HG03039 (cell line): ENCODE measurements around the gene CMSS1.

Source experiments
- ATAC-seq: cut with Tn5 transposase; IDR thresholded peaks from one replicate; pipeline ENCODE4 v1.9.1; 2021; ENCODE audit warnings: mild to moderate bottlenecking, moderate library complexity; ENCODE audit not compliant: unreplicated experiment

The CMSS1 gene

GRCh38 chr3:99978221-99978620 lies 160.6 kb downstream of the CMSS1 start:
- no peak for ATAC-seq

GRCh38 chr3:99980606-99981005 lies 162.9 kb downstream of the CMSS1 start:
- ATAC-seq, result no peak

- ATAC-seq, result no peak
Measured at GRCh38 chr3:99981138-99981537, 163.5 kb downstream of the CMSS1 start.

DNA sequence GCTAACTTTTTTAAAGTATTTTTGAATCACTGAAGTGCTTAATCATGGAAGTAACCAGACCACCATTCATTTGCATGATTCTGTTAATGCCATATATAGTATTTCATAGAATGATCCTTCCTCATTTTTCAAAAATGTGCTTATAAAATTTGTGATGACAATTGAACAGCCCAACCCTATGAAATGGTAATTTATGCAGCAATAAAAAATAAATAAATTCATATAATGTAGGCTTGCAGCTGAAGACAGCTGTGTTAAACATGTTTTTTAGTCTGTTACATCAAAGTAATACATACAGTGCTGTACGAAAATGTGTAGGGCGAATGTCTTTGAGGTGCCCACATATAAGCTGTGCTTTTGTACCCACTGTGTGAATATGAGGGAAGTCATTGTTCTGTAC lies 165.0 kb downstream of the CMSS1 start:
- ATAC-seq, result no peak

DNA sequence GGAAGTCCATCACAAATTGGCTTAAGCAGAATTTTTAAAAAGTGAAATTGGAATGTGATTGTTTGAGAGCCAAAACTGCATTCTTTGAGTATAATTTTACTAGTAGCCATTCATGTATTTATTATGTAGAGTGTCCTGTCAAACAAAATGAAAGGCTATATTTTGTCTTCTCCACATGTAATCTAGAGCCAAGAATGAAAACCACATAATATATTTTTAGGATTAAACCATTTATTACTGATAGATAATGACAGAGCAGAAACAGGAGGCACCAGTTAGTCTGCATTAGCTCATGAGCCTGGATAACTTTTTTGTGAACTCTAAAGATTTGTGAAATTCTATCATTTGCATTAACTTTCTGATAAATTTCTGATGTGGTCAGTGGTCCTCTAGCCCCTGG lies 166.5 kb downstream of the CMSS1 start:
- ATAC-seq, result no peak

GRCh38 chr3:99984668-99985067 lies 167.0 kb downstream of the CMSS1 start:
- no peak for ATAC-seq

DNA sequence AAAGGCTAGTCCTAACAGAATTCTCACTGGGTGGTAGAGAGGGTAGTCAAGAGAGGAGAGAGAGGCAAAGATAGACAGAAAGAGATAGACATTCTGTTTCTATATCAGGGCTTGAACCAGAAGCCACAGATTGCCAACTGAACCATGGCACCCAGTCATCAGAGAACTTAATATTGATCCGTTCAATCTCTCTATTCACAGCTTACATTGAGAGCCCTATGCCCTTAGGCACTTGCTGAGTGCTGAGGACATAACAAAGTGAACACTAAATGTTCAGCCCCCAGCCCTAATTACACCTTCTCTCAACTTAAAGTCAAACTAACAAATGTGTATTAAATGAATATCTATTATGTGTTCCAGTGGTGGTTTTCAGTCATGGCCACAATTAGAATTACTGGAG lies 172.5 kb downstream of the CMSS1 start:
- ATAC-seq, result no peak

DNA sequence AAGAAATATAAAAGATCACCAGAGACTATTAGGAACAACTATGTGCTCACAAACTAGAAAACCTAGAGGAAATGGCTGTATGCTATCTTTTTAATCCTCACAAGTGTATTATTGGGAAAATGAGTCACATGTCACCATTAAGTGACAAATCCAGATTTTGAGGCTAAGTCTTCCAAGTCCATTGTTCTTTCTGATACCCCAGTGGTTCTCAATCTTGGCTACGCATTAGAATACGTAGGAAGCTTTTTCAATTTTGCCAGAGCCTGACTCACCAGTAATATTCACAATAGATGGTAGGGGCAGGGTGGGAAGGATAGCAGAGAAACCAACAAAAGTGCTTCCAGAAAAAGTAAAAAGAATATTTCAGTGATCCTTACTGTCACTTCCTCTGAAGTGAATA lies 179.6 kb downstream of the CMSS1 start:
- ATAC-seq, result no peak

DNA sequence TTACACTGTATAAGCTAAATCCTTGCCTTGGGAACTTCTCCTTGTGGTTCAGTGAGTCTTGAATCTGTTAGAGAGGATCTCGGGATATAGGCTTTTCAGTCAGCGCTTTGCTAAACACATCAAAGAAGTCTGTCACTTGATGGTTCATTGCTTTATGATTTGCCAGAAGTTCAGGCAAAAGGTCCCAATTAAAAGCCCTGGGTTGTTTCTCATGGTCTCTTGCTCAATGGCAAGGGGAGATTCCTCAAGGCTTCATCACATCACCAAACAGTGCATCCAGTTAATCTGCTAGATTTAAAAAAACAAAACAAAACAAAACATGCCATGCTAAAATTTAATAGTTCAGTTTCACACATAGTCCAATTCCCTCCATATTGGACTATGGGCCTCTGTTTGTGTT lies 181.9 kb downstream of the CMSS1 start:
- no peak for ATAC-seq

DNA sequence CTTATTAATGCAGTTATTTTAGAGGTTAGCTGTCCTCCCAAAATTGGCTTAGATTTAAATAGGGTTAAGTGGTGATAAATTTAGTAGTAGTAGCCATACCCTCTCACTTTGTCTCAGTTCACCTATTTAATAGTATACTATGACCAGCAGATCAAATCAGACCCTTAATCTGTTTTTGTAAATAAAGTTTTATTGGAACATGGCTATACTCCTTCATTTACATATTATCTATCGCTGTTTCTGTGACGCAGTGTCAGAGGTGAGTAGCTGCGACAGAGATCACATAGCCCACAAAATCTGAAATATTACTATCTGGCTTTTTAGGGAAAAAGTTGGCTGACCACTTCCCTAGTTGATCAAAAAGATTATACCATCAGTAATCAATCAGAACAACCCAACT lies 183.4 kb downstream of the CMSS1 start:
- ATAC-seq, result no peak

DNA sequence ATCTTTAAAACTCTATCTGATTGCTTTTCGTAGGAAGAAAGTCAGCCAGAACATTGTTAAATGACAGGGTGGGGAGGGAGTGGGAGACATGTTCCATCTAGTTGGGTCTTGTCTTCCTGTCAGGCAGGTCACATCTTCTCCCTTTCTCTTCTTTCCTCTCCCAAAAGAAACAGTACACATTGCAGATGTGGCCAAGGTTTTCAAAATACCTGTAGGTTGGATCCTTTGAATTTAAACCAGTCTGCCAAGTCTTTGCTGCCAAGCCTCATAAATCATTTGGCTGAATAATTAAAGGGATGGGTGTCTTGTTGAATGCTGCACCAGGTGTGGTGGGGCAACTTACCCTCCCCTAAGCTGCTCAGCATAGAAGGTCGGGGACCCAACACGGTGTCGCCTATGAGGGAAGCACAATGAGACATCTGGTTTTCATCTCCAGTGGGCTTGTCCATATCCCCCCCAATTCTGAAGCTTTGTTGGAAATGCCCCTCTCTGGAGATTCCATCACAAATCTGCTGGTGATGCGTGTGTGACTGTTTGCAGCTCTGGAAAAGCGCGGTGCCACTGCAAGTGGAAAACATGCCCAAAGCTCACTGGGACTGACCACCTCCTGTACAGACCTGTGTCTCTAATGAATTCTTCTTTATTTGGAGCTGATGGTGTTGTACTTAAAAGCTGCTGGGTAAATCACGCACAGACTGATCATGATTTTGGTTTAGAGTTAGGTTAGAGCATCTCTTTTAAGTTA lies 184.0 kb downstream of the CMSS1 start:
- ATAC-seq, result no peak

DNA sequence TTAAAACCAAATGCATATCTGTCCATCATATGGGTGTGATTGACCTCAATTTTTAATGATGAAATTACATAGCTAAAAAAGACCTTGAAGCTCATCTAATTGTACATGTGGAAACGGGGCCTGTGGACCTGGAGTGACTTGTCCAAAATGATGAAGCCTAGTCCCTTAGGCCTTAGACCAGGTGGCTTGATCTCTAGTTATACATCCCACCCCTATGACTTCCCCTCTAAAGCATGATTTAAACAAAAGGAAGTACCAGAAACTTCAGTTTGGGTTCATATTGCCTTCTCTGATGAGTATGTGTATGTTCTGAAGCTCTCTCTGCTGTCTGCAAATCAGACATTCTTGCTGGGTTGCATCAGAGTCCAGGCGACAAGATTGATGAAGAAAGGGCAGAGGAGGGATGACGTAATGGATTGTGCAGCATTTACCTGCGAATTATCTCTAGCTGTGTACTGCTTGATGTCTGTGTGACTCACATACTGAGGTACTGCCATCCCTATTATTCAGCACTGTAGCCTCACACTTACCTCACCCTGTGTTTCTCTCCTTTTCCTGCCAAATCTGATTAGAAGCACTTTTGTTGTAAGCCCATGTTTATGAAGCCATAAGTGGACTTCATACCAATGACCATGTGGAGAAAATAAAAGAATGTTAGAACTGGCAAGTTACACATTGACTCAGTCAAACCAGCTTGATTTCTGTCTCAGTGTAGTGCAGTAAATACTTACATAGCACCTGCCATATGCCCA lies 185.1 kb downstream of the CMSS1 start:
- ATAC-seq, result no peak

DNA sequence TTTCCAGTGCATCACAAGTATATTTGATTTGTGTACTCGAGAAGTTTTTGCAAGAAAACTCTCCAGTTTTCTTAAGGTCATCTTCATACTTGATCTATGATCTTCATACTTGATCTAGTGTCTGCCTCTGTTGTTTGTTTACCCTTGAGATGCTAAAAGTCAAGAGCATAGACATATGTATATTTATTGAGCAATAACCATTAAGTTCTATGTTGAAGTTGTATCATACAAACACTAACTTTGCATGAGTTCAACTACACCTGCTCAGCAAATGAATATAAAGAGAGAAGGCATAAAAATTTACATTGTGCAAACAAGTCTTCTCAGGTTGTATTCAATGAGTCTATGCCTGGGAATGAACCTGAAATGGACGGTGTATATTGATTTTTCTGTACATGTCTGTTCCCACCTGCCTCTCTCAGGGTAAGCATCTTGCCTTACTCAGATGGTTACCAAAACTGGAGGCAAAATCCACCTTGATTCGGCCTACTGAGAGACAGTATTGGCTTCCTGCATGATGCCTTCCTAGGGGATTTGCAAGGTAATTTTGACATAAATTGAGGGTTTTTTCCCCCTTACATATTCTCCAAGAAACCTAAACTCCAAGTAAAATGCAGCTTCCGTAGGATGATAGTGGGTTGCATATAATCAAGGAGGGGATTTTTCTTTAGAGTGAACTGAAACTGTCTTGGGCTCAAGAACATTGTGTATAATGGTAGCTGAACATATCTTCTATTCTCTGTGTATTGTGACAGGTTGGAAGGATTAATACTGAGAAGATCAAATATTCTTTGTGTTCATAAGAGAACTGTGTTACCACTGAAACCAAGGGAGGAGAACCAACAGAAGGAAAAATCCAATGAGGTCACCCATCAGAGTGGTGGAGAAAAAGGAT lies 186.2 kb downstream of the CMSS1 start:
- peak; percentile 52 for ATAC-seq

DNA sequence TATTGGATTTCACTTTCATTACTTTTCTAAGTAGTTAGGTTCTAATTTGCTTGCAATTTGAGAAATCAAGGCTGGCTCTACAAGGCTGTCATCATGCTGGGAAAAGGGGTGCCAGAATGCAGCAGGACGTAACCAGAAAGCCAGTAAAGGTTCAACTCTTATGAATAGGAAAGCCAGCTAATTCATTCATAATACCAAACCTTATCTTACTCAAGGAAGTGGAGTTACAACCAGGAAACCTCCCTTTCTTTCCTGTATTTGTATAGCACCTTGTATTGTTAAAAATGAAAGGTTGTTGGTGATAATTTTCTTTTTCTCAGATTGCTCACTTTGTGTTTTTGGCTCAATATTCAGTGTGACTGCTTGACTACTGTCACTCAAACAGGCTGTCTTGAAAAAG lies 187.3 kb downstream of the CMSS1 start:
- ATAC-seq, result no peak

- ATAC-seq, result no peak
Measured at GRCh38 chr3:100005665-100006393, 188.2 kb downstream of the CMSS1 start.

GRCh38 chr3:100006570-100007271 lies 189.1 kb downstream of the CMSS1 start:
- no peak for ATAC-seq

GRCh38 chr3:100007313-100007712 lies 189.7 kb downstream of the CMSS1 start:
- no peak for ATAC-seq

GRCh38 chr3:100008081-100008698 lies 190.5 kb downstream of the CMSS1 start:
- no peak for ATAC-seq

- no peak for ATAC-seq
Measured at GRCh38 chr3:100009276-100010086, 191.8 kb downstream of the CMSS1 start.
